Globus pallidus (tissue), 1 donor: ENCODE data around the gene RPL19.
"Not testable (repeated sequence)": the region's sequence is repeated elsewhere in the genome, so short reads cannot be mapped to it uniquely, and the experiment has no call there.

Experiments
- DNase-seq: peaks from one replicate; pipeline ENCODE4 v3.0.0-alpha.2; 2015; ENCODE audit warnings: low spot score

RPL19 gene

GRCh38 chr17:39200070-39200879 is at the start of gene RPL19:
TSS of gene RPL19 (plus strand) at chr17:39200283. CDS start at chr17:39200345, 62 bp downstream.
- no peak for DNase-seq

DNA sequence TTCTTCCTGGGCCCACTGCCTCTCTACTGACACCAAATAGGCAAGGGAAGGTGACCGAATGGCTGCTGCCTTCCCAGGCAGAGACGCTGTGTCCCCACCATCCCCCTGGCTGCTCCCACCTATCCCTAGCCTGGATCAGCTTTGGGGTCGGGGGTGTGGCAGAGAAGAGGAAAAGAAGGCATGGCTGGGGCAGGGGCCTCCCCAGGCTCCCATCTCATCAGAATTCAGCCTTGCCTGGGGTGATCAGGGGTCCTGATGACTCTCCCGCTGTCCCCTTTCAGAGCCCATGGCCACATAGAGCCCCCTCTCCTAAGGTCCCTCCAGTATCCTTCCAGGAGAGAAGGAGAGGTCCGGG is 49.3 kb upstream of the RPL19 start:
- no peak for DNase-seq

DNA sequence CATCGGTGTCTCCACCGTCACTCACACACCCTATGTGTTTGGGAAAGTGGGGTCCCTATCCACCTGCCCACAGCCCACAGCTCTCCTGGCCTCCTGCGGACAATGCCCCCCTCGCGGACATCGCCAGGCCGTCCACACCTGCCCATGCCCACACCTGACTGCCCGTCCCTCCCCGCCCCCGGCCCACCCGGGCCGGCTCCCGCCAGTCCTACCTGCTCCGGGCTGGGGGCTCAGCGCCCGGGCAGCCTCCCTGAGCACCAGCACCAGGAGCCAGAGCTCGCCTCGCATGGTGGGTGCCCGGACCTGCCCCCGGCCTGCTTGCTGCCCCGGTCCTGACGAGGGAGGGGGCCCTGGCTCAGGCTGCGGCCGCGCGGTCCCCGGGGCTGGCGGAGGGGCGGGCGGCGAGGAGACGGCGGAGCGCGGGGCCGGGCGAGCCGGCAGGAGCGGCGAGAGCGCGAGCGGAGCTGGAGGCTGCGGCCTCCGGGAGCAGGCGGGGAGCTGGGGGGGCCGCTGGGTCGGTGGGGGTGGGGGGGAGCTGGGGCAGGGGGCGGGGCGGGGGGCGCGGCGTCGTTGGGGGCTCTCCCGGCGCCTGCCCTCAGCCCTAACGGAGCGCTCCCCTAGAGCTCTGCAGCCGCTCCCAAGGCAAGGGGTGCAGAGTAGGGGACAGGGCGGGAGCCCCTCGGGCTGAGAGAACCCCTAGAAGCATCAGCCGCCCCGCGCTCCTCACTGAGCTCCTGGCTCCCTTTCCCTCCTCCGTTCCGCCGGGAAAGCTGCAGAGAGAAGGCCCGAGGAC is 48.7 kb upstream of the RPL19 start, which contains the start of gene PLXDC1:
TSS of gene PLXDC1 (minus strand) at position 488 of the 793 bp plus-strand sequence. CDS start at position 288, 200 bp downstream.
- no peak for DNase-seq

DNA sequence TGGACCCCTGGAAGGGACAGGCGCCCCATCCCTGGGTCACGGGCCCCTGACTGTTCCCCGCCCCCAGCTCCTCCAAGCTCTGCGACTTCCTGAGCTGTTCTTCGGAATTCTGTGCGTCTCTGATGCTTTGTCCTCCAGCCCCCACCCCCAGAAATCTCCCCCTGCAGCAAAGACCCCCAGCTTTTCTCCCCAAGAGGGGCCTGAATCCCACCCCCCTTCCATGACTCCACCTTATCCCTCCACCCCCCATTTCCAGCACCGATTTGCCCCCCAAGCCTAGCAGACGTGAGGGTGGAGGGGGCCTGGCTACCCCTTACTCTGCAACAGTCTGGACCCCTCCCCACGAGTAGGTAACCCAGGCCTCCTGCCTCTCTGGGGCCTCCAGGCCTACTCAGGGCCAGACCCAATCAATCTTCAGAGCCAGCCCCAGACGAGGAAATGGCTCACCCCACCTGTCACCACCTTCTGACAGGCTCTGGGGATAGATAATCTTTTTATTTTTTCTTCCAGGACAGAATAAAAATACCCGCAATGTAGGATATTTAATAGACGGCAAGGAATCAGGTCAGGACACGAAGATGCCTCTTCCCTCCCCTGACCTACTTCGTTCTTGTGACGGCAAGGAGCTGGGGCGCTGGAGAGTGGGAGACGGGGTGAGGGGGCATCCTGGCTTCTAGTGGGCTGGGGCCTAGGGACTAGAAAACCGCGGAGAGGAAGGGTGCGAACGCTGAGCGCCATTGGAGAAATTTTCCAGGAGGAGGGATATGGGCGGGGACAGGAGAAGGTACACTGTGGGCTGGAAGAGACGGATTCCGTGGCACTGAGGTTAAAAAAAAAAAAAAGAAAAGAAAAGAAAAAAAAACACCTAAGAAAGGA is 47.9 kb upstream of the RPL19 start:
- DNase-seq, result no peak

- peak; percentile 91 for DNase-seq
Measured at GRCh38 chr17:39153599-39154051, 46.5 kb upstream of the RPL19 start.

DNA sequence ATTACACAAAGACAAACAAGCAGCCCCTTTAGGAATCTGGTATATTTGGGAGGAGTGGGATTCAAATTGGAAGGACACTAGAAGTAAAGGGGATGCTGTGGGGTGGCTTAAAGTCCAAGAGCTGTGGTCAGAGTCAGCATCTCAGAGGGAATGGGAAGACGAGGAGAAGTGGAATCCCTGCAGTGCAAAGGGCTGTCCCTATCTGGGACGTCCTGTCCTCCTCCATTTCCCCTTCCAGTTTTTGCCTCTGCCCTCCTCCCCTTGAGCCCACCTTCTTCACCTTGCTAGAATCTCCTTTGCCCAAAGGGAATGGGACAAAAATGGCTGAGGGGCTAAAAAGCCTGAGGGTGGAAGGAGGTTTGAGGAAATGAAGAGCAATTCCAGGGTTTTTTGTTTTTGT is 44.4 kb upstream of the RPL19 start:
- no peak for DNase-seq

DNA sequence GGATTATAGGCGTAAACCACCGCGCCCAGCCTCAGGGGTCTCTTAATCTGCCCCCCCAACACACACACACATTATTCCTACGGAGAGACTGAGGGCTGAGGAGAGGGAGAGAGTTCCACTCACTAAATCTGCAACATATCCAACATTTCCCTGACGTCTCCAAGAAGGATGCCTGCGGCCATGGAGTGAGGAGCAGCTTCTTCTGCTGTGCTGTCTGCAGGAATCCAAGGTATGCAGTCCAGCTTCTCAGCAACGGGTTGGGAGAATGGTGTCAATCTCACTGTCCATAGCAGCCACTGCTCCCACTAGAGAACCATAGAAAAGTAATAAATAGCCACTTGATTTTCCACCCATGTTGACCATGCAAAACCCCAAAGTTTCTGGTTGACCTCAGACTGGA is 43.6 kb upstream of the RPL19 start:
- DNase-seq, result no peak

GRCh38 chr17:39158623-39159022 is 41.5 kb upstream of the RPL19 start:
- no peak for DNase-seq

- no peak for DNase-seq
Measured at GRCh38 chr17:39161962-39162361, 38.1 kb upstream of the RPL19 start.

- peak; percentile 69 for DNase-seq
Measured at GRCh38 chr17:39164675-39165143, 35.4 kb upstream of the RPL19 start.

GRCh38 chr17:39165178-39165840 is 34.8 kb upstream of the RPL19 start:
- DNase-seq, result no peak

GRCh38 chr17:39165841-39166349 is 34.2 kb upstream of the RPL19 start, which contains the start of gene ARL5C:
TSS of gene ARL5C (minus strand) at chr17:39166161. CDS start at chr17:39165760, 401 bp downstream.
- DNase-seq, result no peak

- DNase-seq, result no peak
Measured at GRCh38 chr17:39166437-39167335, 33.4 kb upstream of the RPL19 start.

GRCh38 chr17:39167476-39167875 is 32.6 kb upstream of the RPL19 start:
- DNase-seq, result peak; percentile 68

DNA sequence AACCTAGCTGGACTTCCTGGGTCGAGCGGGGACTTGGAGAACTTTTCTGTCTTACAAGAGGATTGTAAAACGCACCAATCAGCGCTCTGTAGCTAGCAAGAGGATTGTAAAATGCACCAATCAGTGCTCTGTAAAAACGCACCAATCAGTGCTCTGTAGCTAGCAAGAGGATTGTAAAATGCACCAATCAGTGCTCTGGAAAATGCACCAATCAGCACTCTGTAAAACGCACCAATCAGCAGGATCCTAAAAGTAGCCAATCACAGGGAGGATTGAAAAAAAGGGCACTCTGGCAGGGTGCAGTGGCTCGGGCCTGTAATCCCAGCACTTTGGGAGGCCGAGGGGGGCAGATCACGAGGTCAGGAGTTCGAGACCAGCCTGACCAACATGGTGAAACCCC is 31.6 kb upstream of the RPL19 start:
- not testable (repeated sequence) for DNase-seq

- no peak for DNase-seq
Measured at GRCh38 chr17:39169101-39169500, 31.0 kb upstream of the RPL19 start.

- no peak for DNase-seq
Measured at GRCh38 chr17:39169518-39169917, 30.6 kb upstream of the RPL19 start.

DNA sequence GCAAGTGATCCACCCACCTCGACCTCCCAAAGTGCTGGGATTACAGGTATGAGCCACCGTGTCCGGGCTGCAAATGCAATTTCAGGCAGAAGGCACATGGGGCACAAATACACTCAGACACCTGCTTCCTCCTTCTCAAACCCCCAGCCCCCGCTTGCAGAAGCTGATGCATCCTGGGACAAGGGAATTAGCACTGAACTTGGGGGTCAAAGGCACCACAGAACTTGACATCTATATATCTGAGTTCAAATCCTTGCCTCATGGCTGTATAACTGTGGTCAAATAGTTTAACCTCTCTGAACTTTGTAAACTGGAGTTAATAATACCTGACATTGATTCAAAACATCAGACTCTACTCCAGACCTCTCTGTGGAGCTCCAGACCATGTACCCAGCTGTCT is 30.0 kb upstream of the RPL19 start:
- no peak for DNase-seq

DNA sequence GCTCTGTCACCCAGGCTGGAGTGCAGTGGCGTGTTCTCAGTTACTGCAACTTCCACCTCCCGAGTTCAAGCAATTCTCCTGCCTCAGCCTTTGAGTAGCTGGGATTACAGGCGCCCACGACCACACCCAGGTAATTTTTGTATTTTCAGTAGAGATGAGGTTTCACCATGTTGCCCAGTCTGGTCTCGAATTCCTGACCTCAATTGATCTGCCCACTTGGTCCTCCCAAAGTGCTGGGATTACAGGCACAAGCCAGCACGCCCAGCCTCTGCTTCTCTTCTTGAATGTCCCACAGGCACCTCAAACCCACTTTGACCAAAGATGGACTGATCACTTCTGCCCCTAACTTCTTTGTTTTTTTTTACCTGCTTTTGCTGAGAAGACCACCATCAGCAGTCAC is 29.5 kb upstream of the RPL19 start:
- no peak for DNase-seq

- DNase-seq, result no peak
Measured at GRCh38 chr17:39171933-39172332, 28.1 kb upstream of the RPL19 start.
